RWPE2 (cell line): ENCODE data around the gene AVEN.

ENCODE experiments used
- ATAC-seq: fragments of 200-7000 bp; cut with Tn5 transposase; 3 replicates; pipeline ENCODE4 v1.9.1; 2021; ENCODE audit warnings: low read depth
- DNase-seq: peaks from one replicate; pipeline ENCODE4 v3.0.0-alpha.2; 2020; ENCODE audit warnings: low spot score
- H3K27ac ChIP-seq: fragments of 450-650 bp; 2 replicates; pipeline ENCODE4 v1.5.1; 2017; ENCODE audit warnings: mild to moderate bottlenecking; ENCODE audit not compliant: poor library complexity, severe bottlenecking
- H3K27me3 ChIP-seq: fragments of 250-450 bp; sonication (Bioruptor Pico); 2 replicates; pipeline ENCODE4 v1.5.1; 2021; ENCODE audit warnings: mild to moderate bottlenecking, moderate library complexity; ENCODE audit not compliant: insufficient read depth, poor library complexity, severe bottlenecking
- H3K36me3 ChIP-seq: fragments of 250-450 bp; sonication (Bioruptor Pico); 2 replicates; pipeline ENCODE4 v1.5.1; 2020; ENCODE audit warnings: low read depth, mild to moderate bottlenecking, moderate library complexity
- H3K4me1 ChIP-seq: fragments of 250-450 bp; sonication (Bioruptor Pico); 2 replicates; pipeline ENCODE4 v1.5.1; 2021; ENCODE audit warnings: mild to moderate bottlenecking, moderate library complexity; ENCODE audit not compliant: insufficient read depth, poor library complexity, severe bottlenecking
- H3K4me3 ChIP-seq: fragments of 250-450 bp; sonication (Bioruptor Pico); 2 replicates; pipeline ENCODE4 v1.5.1; 2021; ENCODE audit warnings: mild to moderate bottlenecking, moderate library complexity; ENCODE audit not compliant: severe bottlenecking
- H3K9me3 ChIP-seq: fragments of 250-450 bp; sonication (Bioruptor Pico); 2 replicates; pipeline ENCODE4 v1.5.1; 2021; ENCODE audit warnings: mild to moderate bottlenecking, moderate library complexity; ENCODE audit not compliant: severe bottlenecking
- TF ChIP-seq, protein P1 (sequence below): fragments of 450-650 bp; IDR thresholded peaks from one replicate; pipeline ENCODE4 v1.5.1; 2017; ENCODE audit warnings: mild to moderate bottlenecking, moderate library complexity; ENCODE audit not compliant: poor library complexity, severe bottlenecking

The AVEN gene

DNA sequence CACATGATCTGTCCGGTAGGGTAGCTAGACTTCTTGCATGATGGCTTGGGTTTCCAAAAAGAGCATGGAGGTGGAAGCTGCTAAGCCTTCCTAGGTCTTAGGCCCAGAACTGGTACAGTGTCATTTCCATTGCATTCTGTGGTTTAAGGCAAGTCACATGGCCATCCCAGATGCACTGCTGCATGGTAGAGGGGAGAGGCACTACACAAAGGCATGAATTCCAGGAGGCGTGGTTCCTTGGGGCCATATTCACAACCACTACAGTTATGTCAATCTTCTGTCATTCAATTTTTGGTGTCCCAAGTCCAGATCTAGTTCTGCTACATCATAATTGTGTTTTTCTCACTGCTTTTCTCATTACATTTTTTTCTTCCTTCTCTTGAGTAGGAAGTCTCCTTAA lies 192.9 kb downstream of the AVEN start:
- TF ChIP-seq, protein P1, sequence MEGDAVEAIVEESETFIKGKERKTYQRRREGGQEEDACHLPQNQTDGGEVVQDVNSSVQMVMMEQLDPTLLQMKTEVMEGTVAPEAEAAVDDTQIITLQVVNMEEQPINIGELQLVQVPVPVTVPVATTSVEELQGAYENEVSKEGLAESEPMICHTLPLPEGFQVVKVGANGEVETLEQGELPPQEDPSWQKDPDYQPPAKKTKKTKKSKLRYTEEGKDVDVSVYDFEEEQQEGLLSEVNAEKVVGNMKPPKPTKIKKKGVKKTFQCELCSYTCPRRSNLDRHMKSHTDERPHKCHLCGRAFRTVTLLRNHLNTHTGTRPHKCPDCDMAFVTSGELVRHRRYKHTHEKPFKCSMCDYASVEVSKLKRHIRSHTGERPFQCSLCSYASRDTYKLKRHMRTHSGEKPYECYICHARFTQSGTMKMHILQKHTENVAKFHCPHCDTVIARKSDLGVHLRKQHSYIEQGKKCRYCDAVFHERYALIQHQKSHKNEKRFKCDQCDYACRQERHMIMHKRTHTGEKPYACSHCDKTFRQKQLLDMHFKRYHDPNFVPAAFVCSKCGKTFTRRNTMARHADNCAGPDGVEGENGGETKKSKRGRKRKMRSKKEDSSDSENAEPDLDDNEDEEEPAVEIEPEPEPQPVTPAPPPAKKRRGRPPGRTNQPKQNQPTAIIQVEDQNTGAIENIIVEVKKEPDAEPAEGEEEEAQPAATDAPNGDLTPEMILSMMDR: no peak
- Histone ChIP-seq H3K36me3 (no peaks in the 10 kb centered on the region), H3K27ac (no peak overlapping the region)

DNA sequence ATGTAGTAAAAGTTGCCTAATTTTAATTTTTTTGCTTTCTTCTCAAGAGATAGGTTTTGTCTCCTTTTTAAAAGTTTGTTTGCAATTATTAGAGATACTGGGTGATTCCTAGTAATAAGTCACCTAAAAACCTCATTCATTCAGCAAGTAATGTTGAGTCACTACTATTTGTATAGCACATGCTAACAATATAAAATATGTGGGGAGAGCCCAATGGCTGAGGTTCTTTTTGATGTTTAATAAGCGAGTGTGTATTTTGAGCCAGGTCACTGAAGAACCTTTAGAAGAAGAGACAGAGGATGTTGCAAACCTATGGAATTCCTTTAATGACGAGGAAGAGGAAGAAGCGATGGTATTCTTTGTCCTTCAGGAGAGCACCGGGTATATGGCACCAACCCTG lies 194.4 kb downstream of the AVEN start:
- H3K27me3 ChIP-seq: no peaks in the 10 kb centered on the region
- no peak for DNase-seq
- no peak overlapping the region for H3K27ac ChIP-seq
- H3K4me1 ChIP-seq: peaks cover 3% of the 10 kb centered on the region
- no peaks in the 10 kb centered on the region for H3K9me3 ChIP-seq
- ATAC-seq: no peak
- H3K4me3 ChIP-seq: no peak overlapping the region
- TF ChIP-seq, protein P1: no peak
- no peaks in the 10 kb centered on the region for H3K36me3 ChIP-seq

More for the DNA sequence above, 192.9 kb downstream of the AVEN start:
- Histone ChIP-seq H3K4me1 (no peaks in the 10 kb centered on the region), H3K9me3 (no peaks in the 10 kb centered on the region), H3K4me3 (no peak overlapping the region), H3K27me3 (no peaks in the 10 kb centered on the region)
- ATAC-seq (no peak), DNase-seq (no peak)

DNA sequence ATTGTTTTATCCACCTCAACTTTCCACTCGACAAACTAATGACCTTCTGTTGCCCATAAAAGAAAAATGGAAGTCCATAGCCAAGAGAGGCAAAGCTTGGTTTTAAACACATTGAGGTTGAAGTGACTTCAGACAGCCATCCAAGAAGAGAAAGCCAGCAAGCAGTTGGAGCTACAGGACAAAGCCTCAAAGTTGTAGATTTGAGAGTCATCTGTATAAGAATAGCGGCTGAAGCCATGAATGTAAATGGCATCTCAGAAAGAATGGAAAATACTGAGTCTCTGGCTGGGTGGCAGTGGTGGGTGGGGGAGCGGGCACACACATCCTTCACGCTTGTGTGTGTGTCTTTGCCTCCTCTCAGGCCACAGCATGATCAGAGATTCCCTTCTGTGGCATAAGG lies 194.8 kb downstream of the AVEN start:
- no peak for ATAC-seq
- no peak overlapping the region for H3K27ac ChIP-seq
- H3K9me3 ChIP-seq: no peaks in the 10 kb centered on the region
- peaks cover 4% of the 10 kb centered on the region for H3K4me1 ChIP-seq
- no peak for DNase-seq
- H3K36me3 ChIP-seq: no peaks in the 10 kb centered on the region
- TF ChIP-seq, protein P1: no peak
- H3K27me3 ChIP-seq: no peaks in the 10 kb centered on the region
- no peak overlapping the region for H3K4me3 ChIP-seq

DNA sequence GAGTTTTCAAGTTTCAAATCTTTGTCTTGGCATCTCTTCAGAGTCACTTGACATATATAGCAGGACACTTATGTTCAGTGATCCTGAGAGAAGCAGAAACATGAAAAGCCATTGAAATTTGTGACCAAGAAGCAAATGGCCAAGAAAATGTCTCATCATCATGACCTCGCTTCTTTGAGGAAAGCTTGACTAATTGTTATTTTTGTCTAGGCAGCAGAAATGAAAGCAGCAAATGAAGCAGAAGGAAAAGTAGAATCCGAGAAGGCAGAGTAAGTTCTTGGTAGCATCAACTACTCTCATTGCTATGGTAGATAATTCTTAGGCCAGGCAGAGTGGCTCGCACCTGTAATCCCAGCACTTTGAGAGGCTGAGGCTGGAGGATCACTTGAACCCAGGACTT lies 198.4 kb downstream of the AVEN start:
- ATAC-seq (no peak), DNase-seq (no peak)
- Histone ChIP-seq H3K27me3 (no peaks in the 10 kb centered on the region), H3K4me3 (no peak overlapping the region), H3K36me3 (no peaks in the 10 kb centered on the region), H3K4me1 (peaks cover 4% of the 10 kb centered on the region), H3K9me3 (no peaks in the 10 kb centered on the region), H3K27ac (no peak overlapping the region)
- TF ChIP-seq, protein P1: no peak

DNA sequence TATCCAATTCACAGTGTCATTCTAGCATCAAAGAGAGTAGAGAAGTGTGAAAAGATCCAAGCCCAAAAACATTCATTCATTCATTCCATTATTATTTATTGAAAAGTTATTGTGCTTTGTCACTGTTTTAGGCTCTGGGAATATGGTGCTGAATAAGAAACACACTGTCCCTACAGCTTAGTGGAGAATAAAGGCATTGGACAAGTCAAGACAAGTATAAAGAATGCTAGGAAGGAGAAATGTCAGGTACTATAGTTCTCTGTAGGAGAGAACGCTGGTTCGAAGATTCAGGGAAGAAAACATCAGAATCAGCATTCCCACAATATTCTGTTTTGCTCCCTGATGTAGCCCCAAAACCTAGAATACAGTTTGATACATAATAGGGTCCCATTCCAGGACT lies 199.5 kb downstream of the AVEN start:
- TF ChIP-seq, protein P1: no peak
- Histone ChIP-seq H3K4me3 (no peak overlapping the region), H3K4me1 (peaks cover 4% of the 10 kb centered on the region), H3K36me3 (no peaks in the 10 kb centered on the region), H3K27me3 (no peaks in the 10 kb centered on the region), H3K9me3 (no peaks in the 10 kb centered on the region), H3K27ac (no peak overlapping the region)
- ATAC-seq (no peak), DNase-seq (no peak)
